IPS-18c (cell line): Measurements from ENCODE around the gene IGFBP4.

Experiments
- H3K4me3 ChIP-seq: 2 replicates; pipeline ENCODE4 v1.7.0; 2013; ENCODE audit warnings: low read depth, mild to moderate bottlenecking, low read length, moderate library complexity; ENCODE audit not compliant: insufficient read depth
- H3K9me3 ChIP-seq: one replicate; pipeline ENCODE4 v1.6.1; 2013; ENCODE audit warnings: mild to moderate bottlenecking, low read length, moderate library complexity; ENCODE audit not compliant: control insufficient read depth, insufficient read depth

The IGFBP4 gene

GRCh38 chr17:40425741-40426140 lies 17.5 kb upstream of the IGFBP4 start:
- H3K9me3 ChIP-seq: no peaks in the 10 kb centered on the region
- no peak overlapping the region for H3K4me3 ChIP-seq

DNA sequence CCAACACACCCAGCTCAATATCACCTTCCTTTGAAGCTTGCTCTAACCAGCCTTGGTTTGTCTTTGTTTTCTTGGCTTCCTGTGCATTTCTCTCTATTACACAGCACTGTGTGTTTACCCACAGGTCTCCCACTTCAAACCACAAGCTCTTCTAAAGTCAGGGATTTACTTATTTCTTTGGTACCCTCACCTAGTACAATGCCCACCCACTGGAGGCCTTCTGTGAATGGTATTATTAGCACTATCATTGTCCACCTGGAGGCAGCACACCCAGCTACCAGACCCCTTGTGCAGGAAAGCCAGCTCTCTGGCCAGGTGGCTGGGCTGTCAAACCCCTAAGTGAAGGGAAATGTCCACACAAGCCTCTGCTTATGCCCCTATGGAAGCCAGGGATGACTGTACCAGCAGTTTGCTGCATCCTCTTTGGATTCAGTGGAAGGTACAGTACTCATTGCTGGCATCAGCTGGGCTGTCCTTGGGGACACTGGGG lies 16.2 kb upstream of the IGFBP4 start:
- H3K4me3 ChIP-seq: no peak overlapping the region
- no peaks in the 10 kb centered on the region for H3K9me3 ChIP-seq

GRCh38 chr17:40430272-40431230 lies 12.7 kb upstream of the IGFBP4 start:
- no peak overlapping the region for H3K4me3 ChIP-seq

GRCh38 chr17:40431231-40431602 lies 12.0 kb upstream of the IGFBP4 start:
- Histone ChIP-seq H3K9me3 (no peaks in the 10 kb centered on the region), H3K4me3 (no peak overlapping the region)

More at GRCh38 chr17:40430272-40431230, 12.7 kb upstream of the IGFBP4 start:
- H3K9me3 ChIP-seq: no peaks in the 10 kb centered on the region

- Histone ChIP-seq H3K9me3 (no peaks in the 10 kb centered on the region), H3K4me3 (no peak overlapping the region)
Measured at GRCh38 chr17:40432864-40433528, 10.3 kb upstream of the IGFBP4 start.

DNA sequence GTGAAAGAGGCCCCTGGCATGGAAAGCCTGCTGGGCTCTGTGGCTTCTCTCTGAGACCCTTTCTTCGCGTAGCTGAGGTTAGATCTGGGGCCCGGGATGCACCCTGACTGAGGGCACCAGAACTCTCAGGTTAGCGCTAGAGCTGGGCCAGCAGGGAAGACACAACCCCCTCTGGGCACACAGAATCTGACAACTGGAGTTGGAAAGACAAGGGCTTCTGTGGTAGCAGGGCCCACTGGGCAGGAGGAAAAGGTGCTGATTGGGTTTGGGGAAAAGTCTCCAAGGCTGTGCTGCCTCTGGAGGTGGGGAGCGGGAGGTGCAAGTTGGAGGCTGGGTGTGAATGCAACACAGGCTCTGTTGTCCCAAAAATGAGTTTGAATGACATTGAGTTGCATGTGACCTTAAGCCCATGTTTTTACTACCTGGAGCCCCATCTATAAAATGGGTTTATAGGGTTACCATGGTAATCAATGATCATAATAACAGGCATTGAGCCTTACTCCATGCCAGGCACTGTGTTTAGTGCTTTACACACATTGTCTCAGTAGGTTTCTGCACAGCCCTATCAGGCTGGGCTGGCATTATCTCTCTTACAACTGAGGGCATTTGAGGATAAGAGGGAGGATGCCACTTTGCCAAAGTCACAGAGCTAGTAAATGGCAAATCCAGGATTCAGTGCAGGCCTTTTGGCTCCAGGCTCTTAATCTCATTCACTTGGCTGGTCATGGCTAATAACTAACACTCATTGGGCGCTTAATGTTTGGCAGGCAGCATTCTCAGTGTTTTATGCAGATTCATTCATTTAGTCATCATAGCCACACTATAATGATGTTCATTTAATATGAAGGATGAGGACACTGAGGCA lies 9.5 kb upstream of the IGFBP4 start:
- Histone ChIP-seq H3K4me3 (no peak overlapping the region), H3K9me3 (no peaks in the 10 kb centered on the region)

DNA sequence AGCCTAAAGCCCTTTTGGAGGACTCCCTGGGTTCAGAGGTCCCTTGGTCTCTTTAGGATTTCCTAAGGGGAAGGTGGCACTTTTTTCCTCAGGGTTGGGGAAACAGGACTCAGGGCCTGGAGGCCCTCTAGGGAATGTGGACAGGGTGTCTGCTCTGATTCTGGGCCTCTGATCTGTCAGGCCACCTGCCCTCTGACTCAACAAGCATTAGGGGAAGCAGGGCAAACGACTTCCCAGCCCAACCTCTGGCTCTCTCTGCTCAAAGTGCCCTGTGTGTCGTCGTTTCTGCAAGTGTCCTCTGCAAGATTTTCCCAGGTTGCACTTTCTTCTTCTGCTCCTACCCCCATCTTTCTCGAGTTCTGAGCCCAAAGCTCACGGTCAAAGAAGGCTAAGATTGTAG lies 6.6 kb upstream of the IGFBP4 start:
- no peak overlapping the region for H3K4me3 ChIP-seq
- no peaks in the 10 kb centered on the region for H3K9me3 ChIP-seq

GRCh38 chr17:40437095-40437732 lies 6.0 kb upstream of the IGFBP4 start:
- H3K4me3 ChIP-seq: no peak overlapping the region
- H3K9me3 ChIP-seq: no peaks in the 10 kb centered on the region

- Histone ChIP-seq H3K4me3 (no peak overlapping the region), H3K9me3 (no peaks in the 10 kb centered on the region)
Measured at GRCh38 chr17:40440166-40440565, 3.1 kb upstream of the IGFBP4 start.

- Histone ChIP-seq H3K9me3 (no peaks in the 10 kb centered on the region), H3K4me3 (peak overlapping the region; percentile 59)
Measured at GRCh38 chr17:40442392-40443195, 656 bp upstream of the IGFBP4 start.

GRCh38 chr17:40443988-40444899 lies 994 bp downstream of the IGFBP4 start:
- no peaks in the 10 kb centered on the region for H3K9me3 ChIP-seq
- H3K4me3 ChIP-seq: peak overlapping the region; percentile 59

DNA sequence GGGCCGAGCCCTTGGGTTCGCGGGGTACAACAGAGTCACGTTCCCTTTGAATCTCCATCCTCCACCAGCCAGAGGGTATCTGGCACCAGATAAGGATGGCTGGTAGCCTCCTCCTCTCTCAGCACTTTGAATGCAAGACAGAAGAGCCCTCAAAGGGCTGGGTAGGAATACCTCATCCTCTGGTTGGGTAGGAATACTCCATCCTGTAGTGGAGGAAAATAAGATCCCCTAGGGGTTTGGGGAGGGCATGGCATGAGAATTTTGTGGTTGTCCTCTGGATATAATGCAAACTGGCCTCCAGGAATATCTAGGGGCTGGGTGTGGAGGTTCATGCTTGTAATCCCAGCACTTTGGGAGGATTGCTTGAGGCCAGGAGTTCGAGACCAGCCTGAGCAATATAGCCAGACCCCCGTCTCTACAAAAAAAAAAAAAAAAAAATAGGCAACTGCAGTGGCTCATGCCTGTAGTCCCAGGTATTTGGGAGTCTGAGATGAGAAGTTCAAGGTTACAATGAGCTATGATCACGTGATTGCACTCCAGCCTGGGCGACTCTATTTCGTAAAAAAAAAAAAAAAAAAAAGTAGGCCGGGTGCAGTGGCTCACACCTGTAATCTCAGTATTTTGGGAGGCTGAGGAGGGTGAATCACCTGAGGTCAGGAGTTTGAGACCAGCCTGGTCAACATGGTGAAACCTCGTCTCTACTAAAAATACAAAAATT lies 2.7 kb downstream of the IGFBP4 start:
- Histone ChIP-seq H3K4me3 (no peak overlapping the region), H3K9me3 (no peaks in the 10 kb centered on the region)

- Histone ChIP-seq H3K4me3 (no peak overlapping the region), H3K9me3 (no peaks in the 10 kb centered on the region)
Measured at GRCh38 chr17:40447148-40447644, 3.9 kb downstream of the IGFBP4 start.

DNA sequence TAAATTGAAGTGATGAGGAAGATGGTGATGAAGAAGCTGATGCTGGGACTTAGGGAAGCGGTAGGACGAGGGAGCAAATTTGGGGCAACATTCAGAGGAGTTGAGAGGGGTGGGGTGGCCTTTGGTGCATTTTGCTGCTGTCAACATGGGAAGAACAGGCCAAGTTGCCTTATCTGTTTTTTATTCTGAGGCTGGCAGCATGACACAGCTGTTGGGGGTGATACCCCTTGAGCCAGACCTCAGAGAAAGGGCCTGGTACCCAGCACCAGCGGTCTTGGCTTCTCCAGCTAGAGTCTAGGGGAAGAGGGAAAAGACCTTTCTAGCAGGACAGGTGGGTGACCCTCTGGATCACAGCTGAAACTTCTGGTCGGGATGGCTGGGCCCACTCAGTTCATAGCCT lies 4.6 kb downstream of the IGFBP4 start:
- Histone ChIP-seq H3K9me3 (no peaks in the 10 kb centered on the region), H3K4me3 (no peak overlapping the region)

GRCh38 chr17:40448213-40448638 lies 5.0 kb downstream of the IGFBP4 start:
- H3K4me3 ChIP-seq: no peak overlapping the region
- H3K9me3 ChIP-seq: no peaks in the 10 kb centered on the region
